Fibroblast of lung (primary cell): ENCODE measurements around the gene SCN7A. TPM values are rescaled to one million over a fixed set of nuclear protein-coding genes. Genes with fewer than 3 reads are reported as not detected.

Source experiments
- DNase-seq, 2 donors: peaks; one replicate each; pipeline versions ENCODE4 v3.0.0 to v3.0.0-alpha.2; 2010; ENCODE audit warnings: low read depth in 2 of 2
- H2AFZ ChIP-seq: 2 replicates; pipeline ENCODE4 v1.5.1; 2012; ENCODE audit warnings: low read length, control low read depth, inconsistent platforms
- H3K27ac ChIP-seq: 2 replicates; pipeline ENCODE4 v1.5.1; 2011; ENCODE audit warnings: low read length, control low read depth; ENCODE audit not compliant: insufficient read depth
- H3K27me3 ChIP-seq: 2 replicates; pipeline ENCODE4 v1.5.1; 2011; ENCODE audit warnings: mild to moderate bottlenecking, low read length; ENCODE audit not compliant: control insufficient read depth, insufficient read depth
- H3K36me3 ChIP-seq: 2 replicates; pipeline ENCODE4 v1.5.1; 2011; ENCODE audit warnings: low read length; ENCODE audit not compliant: control insufficient read depth, insufficient read depth
- H3K4me1 ChIP-seq: 2 replicates; pipeline ENCODE4 v1.5.1; 2011; ENCODE audit warnings: low read length; ENCODE audit not compliant: control insufficient read depth, insufficient read depth; ENCODE audit errors: extremely low read depth
- H3K4me2 ChIP-seq: 2 replicates; pipeline ENCODE4 v1.5.1; 2011; ENCODE audit warnings: low read length, control low read depth; ENCODE audit not compliant: insufficient read depth; ENCODE audit errors: extremely low read depth
- H3K4me3 ChIP-seq, 4 experiments: fragments of 200-600 bp in 1 of 4; sonication (generic) in 1 of 4; replicated peaks in 1 of 4; 2 replicates each; pipeline ENCODE4 v1.5.1; 2011 to 2016; ENCODE audit warnings: low read length in 4 of 4, low read depth in 3 of 4, mild to moderate bottlenecking in 3 of 4, control low read depth in 2 of 4, inconsistent platforms in 1 of 4, mixed read lengths in 1 of 4; ENCODE audit not compliant: insufficient read depth in 1 of 4; ENCODE audit errors: control extremely low read depth in 1 of 4
- H3K79me2 ChIP-seq: 2 replicates; pipeline ENCODE4 v1.5.1; 2012; ENCODE audit warnings: mild to moderate bottlenecking, low read length, inconsistent platforms; ENCODE audit not compliant: control insufficient read depth, insufficient read depth
- H3K9ac ChIP-seq: 2 replicates; pipeline ENCODE4 v1.5.1; 2011; ENCODE audit warnings: mild to moderate bottlenecking, low read length, control low read depth; ENCODE audit not compliant: insufficient read depth
- H3K9me3 ChIP-seq: 2 replicates; pipeline ENCODE4 v1.5.1; 2012; ENCODE audit warnings: low read depth, low read length; ENCODE audit not compliant: control insufficient read depth, insufficient read depth
- H4K20me1 ChIP-seq: 2 replicates; pipeline ENCODE4 v1.5.1; 2011; ENCODE audit warnings: low read length; ENCODE audit not compliant: control insufficient read depth, insufficient read depth; ENCODE audit errors: extremely low read depth
- CTCF ChIP-seq, 2 donors: IDR thresholded peaks in 1 of 2; conservative IDR thresholded peaks in 1 of 2; 1 replicate in 1 of 2; 2 replicates in 1 of 2; pipeline ENCODE4 v1.5.1; 2011 to 2012; ENCODE audit warnings: low read length in 2 of 2, control low read depth in 1 of 2, inconsistent platforms in 1 of 2, low read depth in 1 of 2, mild to moderate bottlenecking in 1 of 2
- EZH2 ChIP-seq: IDR thresholded peaks from 2 replicates; pipeline ENCODE4 v1.5.1; 2012; ENCODE audit warnings: low read length, control low read depth, mild to moderate bottlenecking; ENCODE audit errors: missing control alignments
- polyA plus RNA-seq, 2 donors: library from polyadenylated mRNA; depleted of rRNA in 1 of 2; stranded (reverse) in 1 of 2; unstranded in 1 of 2; fragments of >200 nt; gene quantifications; 2 replicates each; pipeline ENCODE4 v1.2.1, GENCODE V29; 2011 to 2012; ENCODE audit warnings: missing spikeins in 1 of 2
- total RNA-seq: library from RNA; depleted of rRNA; stranded (reverse); fragments of >200 nt; gene quantifications from 2 replicates; pipeline ENCODE4 v1.2.1, GENCODE V29; 2014

SCN7A gene
- total and polyA plus RNA-seq, 2 donors (not counting 1 experiment from before 2014, with no cell fraction given), result 7.8 to 8.9 TPM

GRCh38 chr2:166436976-166437375, 57.1 kb downstream of the SCN7A start:
- Histone ChIP-seq H3K79me2 (no peaks in the 10 kb centered on the region), H3K4me2 (no peak overlapping the region), H3K27me3 (no peaks in the 10 kb centered on the region), H3K4me3 (no peak overlapping the region), H3K4me1 (no peaks in the 10 kb centered on the region), H3K27ac (no peak overlapping the region), H2AFZ (no peak overlapping the region), H3K9me3 (no peaks in the 10 kb centered on the region), H3K9ac (no peak overlapping the region), H4K20me1 (no peaks in the 10 kb centered on the region), H3K36me3 (no peaks in the 10 kb centered on the region)
- TF ChIP-seq EZH2, result no peak
- no peak for TF ChIP-seq CTCF (conservative IDR thresholded peaks at IDR 0.05 in 1 of 2, IDR thresholded peaks at IDR 0.05 in 1 of 2; ENCODE audit: low read depth in 1 of 2, low read length in 2 of 2)
- DNase-seq, result no peak

- H3K79me2 ChIP-seq, result no peaks in the 10 kb centered on the region
- H2AFZ ChIP-seq, result no peak overlapping the region
- no peak for DNase-seq
- TF ChIP-seq EZH2 (no peak), CTCF (conservative IDR thresholded peaks at IDR 0.05 in 1 of 2, IDR thresholded peaks at IDR 0.05 in 1 of 2; ENCODE audit: low read depth in 1 of 2, low read length in 2 of 2) (no peak)
- H3K4me2 ChIP-seq, result no peak overlapping the region
- no peak overlapping the region for H3K4me3 ChIP-seq
- H3K36me3 ChIP-seq, result no peaks in the 10 kb centered on the region
- H3K9me3 ChIP-seq, result no peaks in the 10 kb centered on the region
- H4K20me1 ChIP-seq, result no peaks in the 10 kb centered on the region
- H3K9ac ChIP-seq, result no peak overlapping the region
- H3K4me1 ChIP-seq, result no peaks in the 10 kb centered on the region
- no peak overlapping the region for H3K27ac ChIP-seq
- H3K27me3 ChIP-seq, result no peaks in the 10 kb centered on the region
These were observed 57.9 kb downstream of the SCN7A start for GRCh38 chr2:166436189-166436588.

DNA sequence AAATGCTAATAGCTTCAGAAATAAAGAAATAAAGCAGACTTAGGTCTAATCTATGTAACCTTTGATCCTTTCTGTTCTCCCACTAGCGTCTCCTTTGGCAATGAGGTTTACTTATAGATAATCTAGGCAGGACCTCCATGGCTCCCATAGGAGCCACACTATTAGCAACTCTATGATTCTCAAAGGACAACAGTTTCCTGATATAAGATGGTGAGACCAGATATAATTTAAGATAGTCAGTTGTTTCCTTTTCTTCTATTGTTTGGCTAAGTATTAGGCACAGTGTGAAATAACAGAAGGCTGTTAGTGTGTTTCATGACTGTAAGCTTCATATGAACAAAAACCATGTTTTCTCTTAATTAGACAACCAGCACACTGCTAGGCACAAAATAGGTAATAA, 59.6 kb downstream of the SCN7A start:
- Histone ChIP-seq H3K27me3 (no peaks in the 10 kb centered on the region), H3K27ac (no peak overlapping the region), H3K79me2 (no peaks in the 10 kb centered on the region), H3K4me2 (no peak overlapping the region), H3K9me3 (no peaks in the 10 kb centered on the region), H2AFZ (no peak overlapping the region), H3K9ac (no peak overlapping the region), H3K36me3 (no peaks in the 10 kb centered on the region), H4K20me1 (no peaks in the 10 kb centered on the region), H3K4me1 (no peaks in the 10 kb centered on the region), H3K4me3 (no peak overlapping the region)
- no peak for DNase-seq
- TF ChIP-seq EZH2, result no peak
- no peak for TF ChIP-seq CTCF (conservative IDR thresholded peaks at IDR 0.05 in 1 of 2, IDR thresholded peaks at IDR 0.05 in 1 of 2; ENCODE audit: low read depth in 1 of 2, low read length in 2 of 2)
